Activated CD8-positive, alpha-beta memory T cell treated with anti-CD3 and anti-CD28 coated beads for 48 hours (primary cell): Measurements from ENCODE around the gene DNAJA3.
A peak's percentile ranks its signal among the peaks of the same experiment; 100 is the strongest.

Source experiments
- DNase-seq, 3 experiments: peaks; one replicate each; pipeline ENCODE4 v3.0.0-alpha.2; 2020; ENCODE audit warnings: low read depth in 2 of 3, low spot score in 2 of 3

The DNAJA3 gene

DNA sequence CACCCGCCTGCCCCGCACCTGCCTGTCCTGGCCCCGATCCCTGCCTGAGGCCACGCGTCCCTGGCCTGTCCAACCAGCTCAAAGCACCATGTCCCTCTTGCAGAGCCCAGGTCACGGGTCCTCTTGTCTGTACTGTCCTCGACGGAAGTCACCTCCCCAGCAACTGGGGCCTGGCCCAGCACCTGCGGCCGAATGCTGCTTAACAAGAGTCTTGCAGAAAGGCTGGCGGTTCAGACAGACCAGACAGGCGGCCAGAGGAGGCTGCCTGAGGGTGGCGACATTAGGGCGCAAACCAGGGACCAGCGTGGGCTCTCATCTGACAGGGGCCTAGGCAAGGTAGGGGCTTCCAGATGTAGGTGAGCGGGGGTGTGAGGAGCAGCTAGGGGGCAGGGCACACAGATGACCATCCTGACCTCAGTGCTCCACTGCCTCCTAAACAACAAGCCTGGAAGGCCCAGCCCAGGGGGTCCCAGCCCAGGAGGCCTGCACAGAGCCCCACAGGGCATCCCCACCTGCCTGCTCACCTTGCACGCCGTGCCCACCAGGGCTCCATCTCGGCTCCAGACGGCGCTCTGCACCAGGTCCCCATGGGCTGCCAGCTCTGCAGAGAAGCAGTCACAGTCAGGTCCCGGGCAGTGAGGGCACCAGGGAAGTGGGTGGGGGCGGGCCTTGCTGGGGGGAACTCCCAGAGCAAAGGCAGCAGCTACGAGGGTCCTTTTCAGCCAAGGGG lies 20.5 kb upstream of the DNAJA3 start:
- DNase-seq = no peak

DNA sequence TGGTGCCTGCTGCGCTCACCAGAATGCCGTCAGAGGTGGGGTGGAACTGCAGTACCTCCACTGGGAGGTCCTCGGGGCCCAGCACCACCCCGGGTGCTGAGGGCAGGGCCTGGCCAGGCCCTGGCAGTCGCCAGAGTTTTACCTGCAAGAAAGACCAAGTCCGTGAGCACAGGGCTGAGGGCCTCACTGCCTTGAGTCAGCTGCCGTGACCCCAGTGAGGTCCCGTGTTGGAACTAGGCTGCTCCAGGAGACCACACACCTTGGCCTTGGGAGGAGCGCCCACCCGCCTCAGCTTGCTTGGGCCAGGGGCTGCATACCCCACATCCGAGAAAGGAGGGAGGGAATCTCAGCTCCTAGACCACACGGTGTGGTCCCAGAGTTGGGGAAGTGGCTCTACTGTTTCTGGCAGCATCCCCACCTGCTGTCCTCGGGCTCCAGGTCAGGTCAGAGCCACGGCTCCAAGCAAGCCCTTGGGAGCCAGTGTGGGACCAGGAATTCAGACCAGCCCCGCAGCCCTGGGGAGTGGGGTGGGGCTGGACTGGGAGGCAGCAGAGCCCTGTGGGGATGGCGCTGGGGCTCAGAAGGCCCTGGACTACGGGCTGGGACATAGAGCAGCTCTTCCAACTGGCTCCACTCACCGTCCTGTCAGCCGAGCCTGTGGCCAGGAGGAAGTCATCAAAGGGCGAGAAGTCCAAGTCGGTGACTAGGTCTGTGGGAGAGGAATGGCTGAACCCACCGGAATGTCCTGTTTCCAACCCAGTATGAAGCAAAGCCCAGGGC lies 17.9 kb upstream of the DNAJA3 start:
- no peak for DNase-seq

DNA sequence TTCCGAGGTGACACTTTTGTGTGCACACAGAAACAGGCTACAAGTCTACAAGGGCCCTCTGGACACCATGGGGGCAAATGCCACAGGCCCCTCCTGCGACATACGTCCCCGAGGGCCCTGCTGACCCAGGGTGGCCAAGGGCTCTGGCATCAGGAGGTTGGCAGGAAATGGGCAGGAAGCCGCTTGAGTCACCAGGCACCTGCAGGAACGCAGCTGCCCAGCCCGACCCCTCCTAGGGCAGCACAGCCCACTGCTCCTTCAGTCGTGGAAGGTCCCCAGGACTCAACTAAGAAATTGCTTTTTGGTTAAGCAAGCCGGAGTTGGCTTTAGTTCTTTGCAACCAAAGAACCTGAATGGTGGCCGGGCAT lies 17.4 kb upstream of the DNAJA3 start:
- DNase-seq = no peak

DNA sequence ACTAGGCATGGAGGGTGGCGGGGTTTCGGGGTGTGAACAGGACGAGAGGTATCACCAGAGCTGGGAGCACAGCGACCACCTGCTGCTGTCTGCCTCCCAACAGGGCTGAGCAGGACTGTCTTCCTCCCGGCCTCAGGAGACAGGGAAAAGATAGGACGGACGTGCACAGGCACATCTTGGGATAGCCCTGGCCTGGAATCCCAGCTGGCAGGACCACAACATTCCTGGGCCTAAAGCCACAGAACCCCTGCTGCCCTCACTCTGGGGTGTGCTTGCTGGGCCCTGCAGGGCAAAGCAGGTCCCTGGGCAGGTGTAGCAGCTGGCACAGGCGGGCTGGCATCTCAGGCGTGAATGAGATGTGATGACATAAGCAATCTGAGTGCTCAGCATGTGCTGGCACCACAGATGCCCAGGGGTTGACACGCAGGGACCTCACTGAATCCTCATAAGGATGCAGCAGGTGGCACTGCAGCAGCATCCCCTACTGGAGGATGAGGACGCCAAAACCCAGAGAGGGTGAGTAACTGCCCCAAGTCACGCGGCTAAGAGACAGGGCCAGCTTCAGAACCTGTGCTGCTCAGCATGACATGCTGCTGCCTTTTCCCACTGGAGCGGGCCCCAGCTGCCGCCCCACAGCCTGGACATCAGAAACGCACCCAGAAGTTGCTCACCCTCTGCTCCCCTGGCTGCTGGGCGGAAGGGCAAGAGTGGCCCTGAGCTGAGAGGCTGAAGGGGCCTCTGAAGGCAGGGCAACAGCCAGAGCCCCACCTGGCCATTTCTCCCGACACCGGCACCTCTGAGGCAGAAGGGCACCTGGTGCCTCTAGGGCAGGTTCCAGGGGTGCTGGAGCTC lies 16.4 kb upstream of the DNAJA3 start:
- DNase-seq = no peak

DNA sequence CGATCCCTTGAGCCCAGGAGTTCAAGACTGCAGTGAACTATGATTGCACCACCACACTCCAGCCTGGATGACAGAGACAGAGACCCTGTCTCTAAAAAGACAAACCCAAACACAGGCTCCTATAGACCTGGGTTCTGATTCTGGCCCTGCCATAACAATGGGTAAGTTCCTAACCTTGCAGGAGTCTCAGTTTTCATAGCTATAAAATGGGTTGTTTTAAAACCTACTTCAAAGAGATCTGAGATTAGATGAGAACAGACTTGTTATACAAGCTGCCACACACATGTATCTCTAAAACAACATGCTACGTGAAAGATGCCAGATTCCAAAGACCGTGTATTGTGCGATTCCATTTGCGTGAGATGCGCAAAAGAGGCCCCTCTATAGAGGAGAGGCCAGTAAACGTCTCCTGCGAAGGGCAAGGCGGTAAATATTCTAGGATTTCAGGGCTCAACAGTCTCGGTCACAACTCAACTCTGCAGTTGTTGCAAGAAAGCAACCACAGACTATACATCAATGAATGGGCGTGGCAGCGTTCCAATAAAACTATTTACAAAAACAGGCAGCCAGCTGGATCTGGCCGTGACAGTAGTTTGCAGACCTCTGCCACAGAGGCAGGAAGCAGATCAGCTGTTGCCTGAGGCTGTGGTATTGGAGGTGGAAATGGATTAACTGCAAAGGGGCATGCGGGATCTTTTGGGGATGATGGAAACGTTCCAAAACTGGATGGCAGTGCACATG lies 15.2 kb upstream of the DNAJA3 start:
- no peak for DNase-seq

DNA sequence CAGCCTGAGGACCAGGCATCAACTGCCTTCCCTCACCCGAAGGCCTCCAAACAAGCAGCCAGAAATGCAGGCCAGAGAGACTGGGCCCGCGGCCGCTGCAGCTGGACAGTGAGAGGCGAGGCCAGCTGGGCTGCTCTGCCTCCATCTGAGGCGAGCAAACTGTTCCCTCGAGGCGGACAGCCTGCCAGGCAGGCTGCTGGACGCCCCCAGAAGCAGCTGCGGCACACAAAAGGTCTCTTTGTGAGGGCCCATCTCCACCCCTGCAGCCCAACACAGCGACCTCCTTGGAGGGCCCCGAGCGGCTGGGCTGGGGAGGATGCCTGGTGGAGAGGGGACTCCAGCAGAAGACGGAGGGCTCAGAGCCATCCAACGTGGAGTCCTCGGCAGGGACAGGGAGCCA lies 14.0 kb upstream of the DNAJA3 start:
- no peak for DNase-seq

DNA sequence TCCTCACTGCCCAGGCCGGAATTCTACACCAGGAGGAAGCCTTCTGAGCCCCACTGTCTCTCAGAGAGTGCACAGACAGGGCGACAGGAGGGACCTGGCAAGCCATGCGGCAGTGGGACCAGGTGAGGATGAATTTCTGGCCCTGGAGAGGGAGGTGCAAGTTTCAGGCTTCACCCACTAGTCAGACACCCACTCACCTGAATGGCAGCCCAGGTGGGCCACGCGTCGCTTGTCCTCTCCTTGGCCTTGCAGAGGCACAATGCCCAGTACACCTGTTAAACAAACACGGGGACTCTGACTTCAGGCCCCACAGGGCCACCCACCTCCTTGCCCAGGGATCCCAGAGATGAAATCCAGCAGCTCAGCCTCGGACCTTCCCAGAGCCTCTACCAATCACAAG lies 13.5 kb upstream of the DNAJA3 start:
- no peak for DNase-seq

DNA sequence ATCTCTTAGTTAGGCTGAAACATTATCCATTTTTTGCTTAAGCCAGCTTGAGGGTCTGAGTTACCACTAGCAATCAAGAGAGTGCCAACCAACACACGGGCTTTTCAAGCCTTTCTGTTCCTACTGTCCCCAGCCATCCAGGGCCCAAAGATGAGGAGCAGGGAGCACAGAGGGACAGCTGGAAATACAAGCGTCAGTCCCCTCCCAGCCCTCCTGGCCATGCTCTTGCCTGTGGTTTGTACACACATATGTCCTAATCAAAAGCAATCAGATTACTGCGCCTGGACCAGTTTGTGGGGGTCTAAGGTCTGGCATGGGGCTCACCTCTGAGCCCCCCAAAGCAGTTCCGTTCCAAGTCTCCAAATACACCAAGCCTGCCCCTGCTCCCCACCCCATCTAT lies 12.8 kb upstream of the DNAJA3 start:
- DNase-seq = no peak

DNA sequence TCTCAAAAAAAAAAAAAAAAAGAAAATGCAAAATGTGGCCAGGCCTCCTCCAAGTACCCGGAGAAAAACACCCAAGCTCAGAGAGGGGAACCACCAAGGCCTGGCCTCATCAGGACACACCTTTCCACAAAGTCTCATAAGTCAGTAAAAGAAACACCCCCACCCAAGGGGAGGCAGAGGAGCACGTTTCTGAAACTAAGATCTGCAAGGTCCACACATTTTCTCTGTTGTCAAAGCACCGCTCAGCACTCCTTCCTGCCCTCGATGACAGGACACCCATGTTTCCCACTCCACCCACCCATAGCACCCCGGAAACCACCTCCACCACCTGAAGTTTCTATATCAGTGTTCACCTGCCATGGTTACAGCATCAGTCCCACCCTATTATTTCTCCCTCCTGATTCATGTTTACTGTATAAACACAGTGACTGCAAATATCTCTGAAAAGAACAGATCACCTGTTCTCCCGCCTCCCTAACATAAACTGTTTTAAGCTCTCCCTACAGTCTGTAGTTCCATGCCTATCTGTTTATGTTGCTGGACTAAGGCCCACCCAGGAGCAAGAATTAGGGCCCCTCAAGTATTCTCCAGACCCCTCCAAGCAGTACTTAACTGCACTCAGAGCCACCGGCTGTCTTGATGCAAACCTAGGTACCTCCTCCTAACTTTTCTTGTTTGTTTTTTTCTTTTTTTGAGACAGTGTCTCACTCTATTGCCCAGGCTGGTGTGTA lies 11.3 kb upstream of the DNAJA3 start:
- peak; percentile 37 to 66 (median 55) for DNase-seq

DNA sequence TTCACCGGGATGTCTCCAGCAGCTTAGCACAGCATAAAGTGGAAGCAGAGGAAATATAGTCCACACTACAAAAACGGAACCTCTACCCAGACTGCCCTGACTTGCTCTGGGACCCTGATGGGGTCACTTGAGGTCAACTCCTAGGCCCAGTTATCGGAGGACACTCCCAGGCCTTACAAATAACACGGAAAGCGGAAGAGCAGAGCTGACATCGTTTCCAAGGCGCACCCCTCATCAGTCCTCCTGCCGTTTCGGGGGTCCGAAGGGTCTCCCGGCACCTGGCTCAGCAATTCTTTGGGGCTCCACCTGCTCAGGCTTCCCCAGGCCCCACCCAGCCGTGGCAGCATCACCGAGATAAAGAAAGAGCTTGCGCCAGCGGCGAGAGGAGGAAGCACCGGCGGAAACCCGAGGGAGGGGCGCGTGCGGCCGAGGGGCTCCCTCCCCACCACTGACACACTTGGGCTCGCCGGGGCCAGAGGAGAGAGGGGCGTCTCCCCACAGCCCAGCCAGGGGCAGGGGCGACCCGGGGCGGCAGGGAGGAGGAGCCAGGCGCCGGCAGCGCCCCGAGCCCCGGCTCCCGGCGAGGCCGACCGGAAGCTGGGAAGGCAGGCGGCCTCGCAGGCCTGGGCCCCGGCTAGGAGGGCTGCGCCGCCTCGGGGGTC lies 10.0 kb upstream of the DNAJA3 start:
- peak in 2 of 3 experiments; percentile 36 to 49 for DNase-seq

DNA sequence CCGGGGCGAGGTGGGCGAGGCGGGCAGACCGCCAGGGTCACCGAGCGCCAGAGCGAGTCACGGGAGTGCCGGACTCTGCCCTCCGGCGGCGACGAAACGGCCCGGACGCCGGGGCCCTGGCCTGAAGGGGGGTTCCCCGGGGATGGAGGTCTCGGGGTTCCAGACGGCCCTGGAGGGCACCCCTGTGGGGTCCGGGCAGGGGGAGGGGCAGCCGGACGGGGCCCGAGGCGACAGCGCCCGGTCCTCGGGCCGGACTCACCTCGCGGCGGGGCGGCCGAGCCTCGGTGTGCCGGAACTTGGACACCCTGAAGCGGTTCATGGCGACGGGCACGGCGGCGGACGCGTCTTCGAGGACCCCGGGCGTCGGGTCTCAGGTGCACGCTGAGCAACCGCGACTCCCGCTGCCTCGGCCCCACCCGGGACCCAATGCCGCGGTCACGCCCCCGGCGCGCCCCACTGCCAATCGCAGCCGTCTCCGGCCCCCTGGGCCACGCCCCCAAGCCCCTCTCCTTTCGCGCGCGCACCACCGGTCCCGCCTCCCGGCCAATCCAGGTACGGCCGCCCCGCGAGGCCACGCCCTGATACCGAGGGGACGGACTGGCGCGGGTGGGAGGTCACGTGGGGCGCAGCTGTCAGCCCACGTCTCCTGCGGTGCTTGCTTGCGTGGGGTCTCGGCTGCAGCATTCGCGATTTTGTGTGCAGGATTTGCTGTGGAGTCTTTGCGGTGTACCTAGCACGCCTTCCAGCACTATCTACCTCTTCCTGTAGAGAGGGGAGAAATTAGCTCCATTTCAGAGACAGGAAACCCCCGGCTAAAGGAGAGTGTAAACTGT lies 9.3 kb upstream of the DNAJA3 start, which contains the start of gene CORO7:
TSS of gene CORO7 (minus strand) at position 397 of the 833 bp plus-strand sequence. CDS start at position 319, 78 bp downstream.
- DNase-seq = peak; percentile 92 to 94 (median 94)

DNA sequence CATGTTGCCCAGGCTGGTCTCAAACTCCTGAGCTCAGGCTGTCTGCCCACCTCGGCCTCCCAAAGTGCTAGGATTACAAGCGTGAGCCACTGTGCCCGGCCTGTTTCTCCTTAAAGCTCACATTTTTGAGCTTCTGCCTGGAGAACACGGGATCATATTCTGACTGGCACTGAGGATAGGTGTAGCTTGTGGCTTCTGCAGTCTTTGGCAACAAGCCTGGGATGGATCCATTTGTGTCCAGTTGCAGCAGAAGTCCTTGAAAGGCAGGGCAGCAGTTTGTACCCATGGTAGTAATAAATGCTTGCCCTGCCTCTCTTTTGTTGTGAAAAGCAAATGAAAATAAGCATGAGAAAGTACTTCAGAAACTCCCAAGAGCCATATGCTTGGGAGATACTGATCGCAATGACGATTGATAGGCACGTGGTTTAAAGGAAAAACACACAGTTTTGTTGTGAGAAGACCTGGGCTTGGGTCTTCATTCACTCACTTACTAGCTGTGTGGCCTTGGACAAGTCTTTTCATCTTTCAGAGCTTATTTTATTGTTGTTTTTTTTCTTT lies 6.2 kb upstream of the DNAJA3 start:
- no peak for DNase-seq

DNA sequence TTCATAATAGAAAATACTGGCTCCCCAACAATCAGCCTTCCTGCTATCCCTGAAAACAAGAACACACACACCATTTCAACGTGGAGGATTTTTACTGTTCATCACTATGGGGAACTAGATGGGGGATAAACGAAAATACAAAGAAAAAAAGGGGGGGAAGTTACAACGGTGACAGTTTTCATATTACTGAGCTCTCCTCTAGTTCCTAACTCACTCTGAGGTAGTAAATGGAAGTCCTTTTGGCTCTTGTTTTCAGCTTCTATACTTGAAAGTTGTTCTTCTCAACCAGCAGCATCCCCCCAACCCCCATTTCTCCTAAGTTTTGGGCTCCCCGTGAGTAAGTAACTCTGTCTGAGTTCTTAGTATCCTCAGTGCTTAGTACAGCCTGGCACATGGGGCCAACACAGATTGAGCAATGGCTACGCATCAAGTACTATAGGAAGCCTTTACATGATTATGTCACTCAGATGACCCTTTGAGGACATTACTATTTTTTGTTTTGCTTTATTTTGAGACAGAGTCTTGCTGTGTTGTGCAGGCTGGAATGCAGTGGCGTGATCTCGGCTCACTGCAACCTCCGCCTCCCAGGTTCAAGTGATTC lies 5.1 kb upstream of the DNAJA3 start:
- DNase-seq = no peak

DNA sequence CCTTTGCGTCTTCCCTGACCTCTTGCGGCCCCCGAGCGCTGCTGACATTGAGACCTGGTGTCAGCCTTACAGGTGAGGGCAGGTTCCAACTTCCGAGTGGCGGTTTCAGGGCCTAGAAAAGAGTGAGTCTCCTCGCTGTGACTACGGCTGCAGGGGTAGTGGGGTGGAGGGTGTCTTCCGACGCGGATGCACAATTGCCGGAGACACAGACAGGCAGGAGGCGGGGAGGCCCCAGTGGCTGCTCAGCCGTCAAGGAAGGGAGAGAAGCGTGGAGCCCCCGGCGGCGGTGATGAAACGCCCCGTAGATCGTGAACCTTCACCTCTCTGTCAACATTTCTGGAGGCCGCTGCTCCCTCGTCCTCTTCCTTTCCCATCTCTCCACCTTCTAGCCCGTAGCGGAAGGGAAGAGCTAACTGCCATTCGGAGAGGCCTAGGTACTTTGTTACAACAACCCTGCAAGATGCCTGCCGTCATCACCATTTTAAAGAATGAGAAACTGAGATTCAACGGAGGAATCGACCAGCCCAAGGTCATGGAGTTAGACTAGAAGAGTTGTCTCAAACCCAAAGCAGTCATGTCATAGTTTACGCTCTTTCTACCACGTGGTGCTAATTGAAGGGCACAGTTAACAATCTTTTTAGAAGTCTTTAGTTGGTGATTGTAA lies 485 bp downstream of the DNAJA3 start:
- no peak for DNase-seq

DNA sequence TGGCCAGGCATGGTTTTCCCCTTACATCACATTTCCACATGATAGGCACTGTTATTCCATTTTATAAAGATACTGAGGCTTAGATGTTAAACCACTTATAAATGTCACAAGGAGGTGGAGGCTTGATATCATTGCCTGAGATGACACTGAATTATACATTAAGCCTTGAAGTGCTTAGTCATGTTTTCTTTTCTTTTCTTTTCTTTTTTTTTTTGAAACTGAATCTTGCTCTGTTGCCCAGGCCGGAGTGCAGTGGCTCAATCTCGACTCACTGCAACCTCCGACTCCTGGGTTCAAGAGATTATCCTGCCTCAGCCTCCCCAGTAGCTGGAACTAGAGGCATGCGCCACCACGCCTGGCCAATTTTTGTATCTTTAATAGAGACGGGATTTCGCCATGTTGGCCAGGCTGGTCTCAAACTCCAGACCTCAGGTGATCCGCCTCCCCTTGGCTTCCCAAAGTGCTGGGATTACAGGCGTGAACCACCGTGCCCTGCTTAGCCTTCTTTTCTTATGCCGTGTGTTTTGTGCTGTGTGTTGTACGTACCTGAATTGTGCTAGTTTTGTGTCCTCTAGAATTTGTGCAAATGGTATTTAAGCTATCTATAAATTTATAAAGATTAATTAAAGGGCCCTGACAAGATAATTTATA lies 1.2 kb downstream of the DNAJA3 start:
- DNase-seq = no peak

DNA sequence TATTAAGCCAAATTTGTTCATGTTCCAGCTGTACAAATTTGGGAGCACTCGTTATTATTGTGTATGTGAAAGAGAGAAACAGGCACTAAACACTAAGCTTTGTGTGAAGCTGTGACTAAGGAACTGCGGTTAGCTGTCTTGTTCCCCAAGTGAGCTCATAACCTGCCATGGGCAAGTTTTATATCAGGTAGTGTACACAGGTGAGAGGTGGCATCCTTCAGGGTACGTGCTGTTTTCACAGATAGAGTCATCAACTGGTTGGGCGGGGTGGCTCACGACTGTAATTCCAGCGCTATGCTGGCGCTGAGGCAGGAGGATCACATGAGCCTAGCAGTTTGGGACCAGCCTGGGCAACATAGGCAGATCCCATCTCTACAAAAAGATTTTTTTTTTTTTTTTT lies 2.8 kb downstream of the DNAJA3 start:
- no peak for DNase-seq

DNA sequence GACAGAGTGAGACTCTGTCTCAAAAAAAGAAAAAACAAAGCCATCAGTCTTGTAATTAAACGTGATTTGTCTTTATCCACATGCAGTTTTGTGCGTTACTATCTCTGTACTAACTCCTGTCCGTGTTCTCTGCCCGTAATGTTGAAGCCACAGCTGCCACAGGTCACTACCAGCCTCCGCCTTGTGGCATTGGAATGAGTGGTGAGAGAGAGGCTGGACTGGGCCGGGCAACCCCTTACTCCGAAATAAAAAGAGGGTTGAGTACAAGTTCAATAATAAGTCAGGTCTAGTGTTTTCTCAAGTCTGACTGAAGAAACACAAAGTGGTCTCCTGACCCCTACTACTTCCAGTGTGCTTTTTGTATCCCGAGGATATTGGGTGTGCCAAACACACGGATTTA lies 5.4 kb downstream of the DNAJA3 start:
- no peak for DNase-seq
